HepG2 (cell line): ENCODE measurements around the gene EIF2B1. TPM values are rescaled to one million over a fixed set of nuclear protein-coding genes. Genes with fewer than 3 reads are reported as not detected.

ENCODE experiments used
- ATAC-seq: fragments of 200-7000 bp; cut with Tn5 transposase; 3 replicates; pipeline ENCODE4 v1.9.1; 2020; ENCODE audit warnings: mild to moderate bottlenecking, moderate library complexity
- BruUV-seq: library from RNA; stranded (reverse); fragments of 400-500 nt; replicated peaks from 2 replicates; lab custom pipeline; 2021; lab: Mats Ljungman, UMichigan
- CTCF ChIA-PET: fragments of 300-600 bp; formaldehyde crosslinking; extraction: SDS; loops from one replicate; lab custom pipeline; 2021; ENCODE audit warnings: low total read pairs, inconsistent platforms, low intra/inter-chr PET ratio; lab: Yijun Ruan, JAX
- POLR2A ChIA-PET: fragments of 350-600 bp; sonication (Branson Sonifier 250); formaldehyde crosslinking; loops from one replicate; lab custom pipeline; 2020; ENCODE audit warnings: antibody characterized with exemption, inconsistent platforms; lab: Yijun Ruan, JAX
- DNase-seq: peaks from one replicate; pipeline ENCODE4 v3.0.0-alpha.2; 2015; ENCODE audit warnings: low spot score
- FAIRE-seq: peaks from 3 replicates; lab custom pipeline; 2011; peaks lifted over from hg19 to GRCh38; lab: Jason Lieb, UNC
- H2AFZ ChIP-seq: one replicate; pipeline ENCODE4 v1.6.1; 2011; ENCODE audit warnings: low read length, inconsistent platforms
- H3K27ac ChIP-seq: fragments of 300-600 bp; 3 replicates; pipeline ENCODE4 v1.8.0; 2011; ENCODE audit warnings: mixed run types, mild to moderate bottlenecking, mixed read lengths, low read length, inconsistent platforms; ENCODE audit not compliant: insufficient read depth; ENCODE audit errors: extremely low read length
- H3K27me3 ChIP-seq, 2 experiments: fragments of 200-600 bp in 1 of 2; 2 replicates in 1 of 2; 3 replicates in 1 of 2; pipeline versions ENCODE4 v1.6.0 to v1.8.0; 2011; ENCODE audit warnings: low read length in 2 of 2, mild to moderate bottlenecking in 2 of 2, moderate library complexity in 2 of 2, inconsistent platforms in 1 of 2; ENCODE audit not compliant: insufficient read depth in 2 of 2, control insufficient read depth in 1 of 2
- H3K36me3 ChIP-seq, 2 experiments: fragments of 200-600 bp in 1 of 2; replicated peaks in 1 of 2; 2 replicates in 1 of 2; 3 replicates in 1 of 2; pipeline versions ENCODE4 v1.5.1 to v1.8.0; 2011; ENCODE audit warnings: low read length in 2 of 2, inconsistent platforms in 1 of 2; ENCODE audit not compliant: insufficient read depth in 2 of 2, control insufficient read depth in 1 of 2
- H3K4me1 ChIP-seq: 2 replicates; pipeline ENCODE4 v1.5.1; 2012; ENCODE audit warnings: low read length, inconsistent platforms; ENCODE audit not compliant: insufficient read depth
- H3K4me2 ChIP-seq: 2 replicates; pipeline ENCODE4 v1.6.0; 2011; ENCODE audit warnings: low read depth, low read length, inconsistent platforms
- H3K4me3 ChIP-seq, 3 experiments: fragments of 200-600 bp in 1 of 3; sonication (generic), shearing (Covaris generic) in 1 of 3; replicated peaks in 1 of 3; 2 replicates each; pipeline ENCODE4 v1.5.1; 2011 to 2016; ENCODE audit warnings: low read length in 3 of 3, inconsistent platforms in 2 of 3, low read depth in 2 of 3, mild to moderate bottlenecking in 2 of 3, control low read depth in 1 of 3, mixed read lengths in 1 of 3; ENCODE audit not compliant: insufficient read depth in 1 of 3
- H3K79me2 ChIP-seq: one replicate; pipeline ENCODE4 v1.6.1; 2011; ENCODE audit warnings: low read length, inconsistent platforms; ENCODE audit not compliant: insufficient read depth
- H3K9ac ChIP-seq: 2 replicates; pipeline ENCODE4 v1.6.0; 2011; ENCODE audit warnings: mild to moderate bottlenecking, low read depth, low read length, inconsistent platforms; ENCODE audit not compliant: insufficient read depth
- H3K9me3 ChIP-seq: 2 replicates; pipeline ENCODE4 v1.5.1; 2012; ENCODE audit warnings: mild to moderate bottlenecking, low read length
- H4K20me1 ChIP-seq: 2 replicates; pipeline ENCODE4 v1.6.0; 2011; ENCODE audit warnings: inconsistent platforms, mild to moderate bottlenecking, low read length, moderate library complexity; ENCODE audit not compliant: insufficient read depth
- ARID2 ChIP-seq: sonication (generic); formaldehyde crosslinking; IDR thresholded peaks from 2 replicates; pipeline ENCODE4 v1.8.1; 2022; ENCODE audit warnings: mild to moderate bottlenecking, missing genetic modification reagents, borderline replicate concordance
- EP300 ChIP-seq, 3 experiments: sonication (generic) in 1 of 3; formaldehyde crosslinking in 1 of 3; IDR thresholded peaks; 2 replicates each; pipeline versions ENCODE4 v1.5.1 to v1.6.1; 2011 to 2020; ENCODE audit warnings: low read depth in 2 of 3, low read length in 2 of 3, borderline replicate concordance in 1 of 3, improper control_type of control experiment in 1 of 3, mild to moderate bottlenecking in 1 of 3, missing genetic modification reagents in 1 of 3, moderate library complexity in 1 of 3
- FOXK1 ChIP-seq: sonication (generic); formaldehyde crosslinking; IDR thresholded peaks from 2 replicates; pipeline ENCODE4 v1.4.0; 2020; ENCODE audit warnings: low read depth, missing genetic modification reagents, borderline replicate concordance
- HNRNPH1 ChIP-seq: fragments of 200-400 bp; formaldehyde crosslinking; optimal IDR thresholded peaks from 2 replicates; pipeline ENCODE3; 2017; ENCODE audit warnings: mild to moderate bottlenecking, low read depth, low read length
- RFX3 ChIP-seq: IDR thresholded peaks from 2 replicates; pipeline ENCODE4 v1.6.1; 2016; ENCODE audit warnings: missing biosample characterization, missing genetic modification reagents
- TCF7L2 ChIP-seq: IDR thresholded peaks from 2 replicates; pipeline ENCODE4 v1.6.1; 2011; ENCODE audit warnings: mild to moderate bottlenecking, low read depth, low read length, moderate library complexity
- ZNF253 ChIP-seq: sonication (generic); formaldehyde crosslinking; IDR thresholded peaks from 2 replicates; pipeline ENCODE4 v1.8.0; 2022; ENCODE audit warnings: mild to moderate bottlenecking, missing genetic modification reagents, borderline replicate concordance
- ZNF672 ChIP-seq: sonication (generic); formaldehyde crosslinking; IDR thresholded peaks from 2 replicates; pipeline ENCODE4 v1.8.1; 2022; ENCODE audit warnings: missing genetic modification reagents
- ZNF850 ChIP-seq: sonication (generic); formaldehyde crosslinking; conservative IDR thresholded peaks from 2 replicates; pipeline ENCODE4 v1.9.0; 2021; ENCODE audit warnings: mild to moderate bottlenecking, missing genetic modification reagents
- WGBS: methylation state at CpG from one replicate; pipeline ENCODE4 v1.1.6; 2017; ENCODE audit warnings: low lambda C conversion rate; 5-methylcytosine and 5-hydroxymethylcytosine counted together
- in situ Hi-C: cut with HindIII; loops from 2 replicates; pipeline ENCODE4 v1.10.0; 2017; ENCODE audit warnings: low pct_unique_long_range_greater_than_20kb; ENCODE audit not compliant: extremely low pct_ligation_motif_present
- intact Hi-C: fragments of 100-400 bp; cut with micrococcal nuclease; formaldehyde crosslinking; loops from one replicate; pipeline ENCODE4 v1.10.0; 2022; ENCODE audit not compliant: unreplicated experiment
- polyA plus RNA-seq, 8 experiments: library from polyadenylated mRNA; depleted of rRNA in 3 of 8; stranded (reverse) in 7 of 8; unstranded in 1 of 8; fragments of >200 nt; fragmentation: Illumina TruSeq in 4 of 8; extraction: Trizol in 4 of 8; gene quantifications; 2 replicates each; pipeline versions ENCODE4 v1.2.1 to v1.2.3, GENCODE V29; 2011 to 2016; ENCODE audit warnings: low read depth in 4 of 8, missing spikeins in 1 of 8, mixed read lengths in 1 of 8; ENCODE audit not compliant: insufficient read depth in 1 of 8
- total RNA-seq, 5 experiments: library from RNA; depleted of rRNA; stranded (reverse); fragments of >200 nt; fragmentation: Illumina TruSeq; extraction: Trizol; gene quantifications; 2 replicates each; pipeline ENCODE4 v1.2.3, GENCODE V29; 2016; ENCODE audit warnings: low read depth in 1 of 5
- TF ChIP-seq, protein P1 (sequence below): sonication (generic); formaldehyde crosslinking; IDR thresholded peaks from 2 replicates; pipeline ENCODE4 v1.4.0; 2020; ENCODE audit warnings: missing genetic modification reagents, borderline replicate concordance
- TF ChIP-seq, protein P2 (sequence below): sonication (generic); formaldehyde crosslinking; IDR thresholded peaks from 2 replicates; pipeline ENCODE4 v1.9.0; 2021; ENCODE audit warnings: missing genetic modification reagents, borderline replicate concordance
- TF ChIP-seq, protein P3 (sequence below): sonication (generic); formaldehyde crosslinking; IDR thresholded peaks from 2 replicates; pipeline ENCODE4 v1.4.0; 2020; ENCODE audit warnings: missing genetic modification reagents, borderline replicate concordance

EIF2B1 gene
- total and polyA plus RNA-seq, 2 of the 13 experiments (the other 11 are each of a cell fraction or from before 2014, with no cell fraction given) = 18.7 to 37.4 TPM

DNA sequence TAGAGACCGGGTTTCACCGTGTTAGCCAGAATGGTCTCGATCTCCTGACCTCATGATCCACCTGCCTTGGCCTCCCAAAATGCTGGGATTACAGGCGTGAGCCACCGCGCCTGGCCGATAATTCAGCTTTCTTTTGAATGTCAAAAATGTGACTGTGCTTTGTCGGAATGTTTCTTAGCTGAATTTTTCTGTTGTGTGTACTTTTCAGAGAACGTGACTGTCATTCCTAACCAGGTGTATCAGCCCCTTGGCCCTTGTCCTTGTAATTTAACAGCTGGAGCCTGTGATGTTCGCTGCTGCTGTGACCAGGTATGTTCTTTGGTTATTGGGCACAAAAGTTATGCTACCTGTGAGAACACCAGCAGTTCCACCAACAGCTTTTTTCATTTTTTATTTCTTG is 45.5 kb upstream of the EIF2B1 start:
- Histone ChIP-seq H2AFZ (no peak overlapping the region), H4K20me1 (no peaks in the 10 kb centered on the region), H3K4me2 (no peak overlapping the region), H3K79me2 (no peaks in the 10 kb centered on the region), H3K4me1 (no peaks in the 10 kb centered on the region), H3K27ac (no peak overlapping the region), H3K9ac (no peak overlapping the region), H3K9me3 (no peaks in the 10 kb centered on the region), H3K4me3 (no peak overlapping the region), H3K27me3 (no peaks in the 10 kb centered on the region), H3K36me3 (peaks cover 5% of the 10 kb centered on the region in 2 experiments; a peak in 1 of 5 replicates)
- TF ChIP-seq EP300 (IDR thresholded peaks at IDR 0.05; ENCODE audit: low read depth in 2 of 2, low read length in 2 of 2) (no peak), EP300 (CRISPR knock-in tag; IDR thresholded peaks at IDR 0.05; ENCODE audit: borderline replicate concordance) (no peak), HNRNPH1 (no peak), ZNF672 (CRISPR knock-in tag) (no peak), ZNF850 (CRISPR knock-in tag) (no peak), ARID2 (CRISPR knock-in tag) (no peak), FOXK1 (CRISPR knock-in tag) (no peak), RFX3 (CRISPR knock-in tag) (no peak), TCF7L2 (no peak), ZNF253 (CRISPR knock-in tag) (no peak)
- TF ChIP-seq, protein P1, sequence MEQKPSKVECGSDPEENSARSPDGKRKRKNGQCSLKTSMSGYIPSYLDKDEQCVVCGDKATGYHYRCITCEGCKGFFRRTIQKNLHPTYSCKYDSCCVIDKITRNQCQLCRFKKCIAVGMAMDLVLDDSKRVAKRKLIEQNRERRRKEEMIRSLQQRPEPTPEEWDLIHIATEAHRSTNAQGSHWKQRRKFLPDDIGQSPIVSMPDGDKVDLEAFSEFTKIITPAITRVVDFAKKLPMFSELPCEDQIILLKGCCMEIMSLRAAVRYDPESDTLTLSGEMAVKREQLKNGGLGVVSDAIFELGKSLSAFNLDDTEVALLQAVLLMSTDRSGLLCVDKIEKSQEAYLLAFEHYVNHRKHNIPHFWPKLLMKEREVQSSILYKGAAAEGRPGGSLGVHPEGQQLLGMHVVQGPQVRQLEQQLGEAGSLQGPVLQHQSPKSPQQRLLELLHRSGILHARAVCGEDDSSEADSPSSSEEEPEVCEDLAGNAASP = no peak
- TF ChIP-seq, protein P2, sequence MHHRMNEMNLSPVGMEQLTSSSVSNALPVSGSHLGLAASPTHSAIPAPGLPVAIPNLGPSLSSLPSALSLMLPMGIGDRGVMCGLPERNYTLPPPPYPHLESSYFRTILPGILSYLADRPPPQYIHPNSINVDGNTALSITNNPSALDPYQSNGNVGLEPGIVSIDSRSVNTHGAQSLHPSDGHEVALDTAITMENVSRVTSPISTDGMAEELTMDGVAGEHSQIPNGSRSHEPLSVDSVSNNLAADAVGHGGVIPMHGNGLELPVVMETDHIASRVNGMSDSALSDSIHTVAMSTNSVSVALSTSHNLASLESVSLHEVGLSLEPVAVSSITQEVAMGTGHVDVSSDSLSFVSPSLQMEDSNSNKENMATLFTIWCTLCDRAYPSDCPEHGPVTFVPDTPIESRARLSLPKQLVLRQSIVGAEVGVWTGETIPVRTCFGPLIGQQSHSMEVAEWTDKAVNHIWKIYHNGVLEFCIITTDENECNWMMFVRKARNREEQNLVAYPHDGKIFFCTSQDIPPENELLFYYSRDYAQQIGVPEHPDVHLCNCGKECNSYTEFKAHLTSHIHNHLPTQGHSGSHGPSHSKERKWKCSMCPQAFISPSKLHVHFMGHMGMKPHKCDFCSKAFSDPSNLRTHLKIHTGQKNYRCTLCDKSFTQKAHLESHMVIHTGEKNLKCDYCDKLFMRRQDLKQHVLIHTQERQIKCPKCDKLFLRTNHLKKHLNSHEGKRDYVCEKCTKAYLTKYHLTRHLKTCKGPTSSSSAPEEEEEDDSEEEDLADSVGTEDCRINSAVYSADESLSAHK (CRISPR knock-in tag) = no peak
- TF ChIP-seq, protein P3, sequence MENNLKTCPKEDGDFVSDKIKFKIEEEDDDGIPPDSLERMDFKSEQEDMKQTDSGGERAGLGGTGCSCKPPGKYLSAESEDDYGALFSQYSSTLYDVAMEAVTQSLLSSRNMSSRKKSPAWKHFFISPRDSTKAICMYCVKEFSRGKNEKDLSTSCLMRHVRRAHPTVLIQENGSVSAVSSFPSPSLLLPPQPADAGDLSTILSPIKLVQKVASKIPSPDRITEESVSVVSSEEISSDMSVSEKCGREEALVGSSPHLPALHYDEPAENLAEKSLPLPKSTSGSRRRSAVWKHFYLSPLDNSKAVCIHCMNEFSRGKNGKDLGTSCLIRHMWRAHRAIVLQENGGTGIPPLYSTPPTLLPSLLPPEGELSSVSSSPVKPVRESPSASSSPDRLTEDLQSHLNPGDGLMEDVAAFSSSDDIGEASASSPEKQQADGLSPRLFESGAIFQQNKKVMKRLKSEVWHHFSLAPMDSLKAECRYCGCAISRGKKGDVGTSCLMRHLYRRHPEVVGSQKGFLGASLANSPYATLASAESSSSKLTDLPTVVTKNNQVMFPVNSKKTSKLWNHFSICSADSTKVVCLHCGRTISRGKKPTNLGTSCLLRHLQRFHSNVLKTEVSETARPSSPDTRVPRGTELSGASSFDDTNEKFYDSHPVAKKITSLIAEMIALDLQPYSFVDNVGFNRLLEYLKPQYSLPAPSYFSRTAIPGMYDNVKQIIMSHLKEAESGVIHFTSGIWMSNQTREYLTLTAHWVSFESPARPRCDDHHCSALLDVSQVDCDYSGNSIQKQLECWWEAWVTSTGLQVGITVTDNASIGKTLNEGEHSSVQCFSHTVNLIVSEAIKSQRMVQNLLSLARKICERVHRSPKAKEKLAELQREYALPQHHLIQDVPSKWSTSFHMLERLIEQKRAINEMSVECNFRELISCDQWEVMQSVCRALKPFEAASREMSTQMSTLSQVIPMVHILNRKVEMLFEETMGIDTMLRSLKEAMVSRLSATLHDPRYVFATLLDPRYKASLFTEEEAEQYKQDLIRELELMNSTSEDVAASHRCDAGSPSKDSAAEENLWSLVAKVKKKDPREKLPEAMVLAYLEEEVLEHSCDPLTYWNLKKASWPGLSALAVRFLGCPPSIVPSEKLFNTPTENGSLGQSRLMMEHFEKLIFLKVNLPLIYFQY (CRISPR knock-in tag) = no peak
- CTCF ChIA-PET = no interaction called here
- in situ Hi-C loops (no loop called here), intact Hi-C loops (no loop called here)
- 100% methylated on average over 10 of the region's 10 CpGs for WGBS
- BruUV-seq = no TSS peak
- DNase-seq (no peak), FAIRE-seq (no peak), ATAC-seq (no peak)
- POLR2A ChIA-PET = interaction anchor here (1.1 kb wide), 1 partner anchor 33 kb away, joined by 4 read pairs; the partner anchor contains the start of gene ATP6V0A2
